Cardiac muscle cell (in vitro differentiated cells and primary cell): ENCODE measurements around the gene GK2. TPM values are rescaled to one million over a fixed set of nuclear protein-coding genes. Genes with fewer than 3 reads are reported as not detected.

Source experiments
- DNase-seq, 2 donors: peaks; one replicate each; pipeline versions ENCODE4 v3.0.0 to v3.0.0-alpha.2; 2010 to 2017; ENCODE audit warnings: low read depth in 1 of 2, low spot score in 1 of 2
- H3K27ac ChIP-seq: fragments of 200-600 bp; sonication (generic); 2 replicates; pipeline ENCODE4 v1.5.1; 2016
- H3K27me3 ChIP-seq: fragments of 200-600 bp; sonication (generic); 2 replicates; pipeline ENCODE4 v1.6.0; 2016; ENCODE audit warnings: control low read depth
- H3K36me3 ChIP-seq: fragments of 200-600 bp; sonication (generic); 2 replicates; pipeline ENCODE4 v1.5.1; 2016; ENCODE audit warnings: control low read depth
- H3K4me1 ChIP-seq: fragments of 200-600 bp; sonication (generic); 2 replicates; pipeline ENCODE4 v1.8.1; 2017; ENCODE audit warnings: low read depth, mild to moderate bottlenecking, mixed run types
- H3K4me3 ChIP-seq: fragments of 200-600 bp; sonication (generic); 2 replicates; pipeline ENCODE4 v1.5.1; 2016; ENCODE audit warnings: mild to moderate bottlenecking
- H3K9me3 ChIP-seq: fragments of 200-600 bp; sonication (generic); 2 replicates; pipeline ENCODE4 v1.5.1; 2017; ENCODE audit warnings: low read depth, mild to moderate bottlenecking, control low read depth
- polyA plus RNA-seq: library from polyadenylated mRNA; unstranded; fragments of >200 nt; fragmentation: Nextera tagmentation; extraction: Ambion mirVana; gene quantifications from 2 replicates; pipeline ENCODE4 v1.2.1, GENCODE V29; 2016
- total RNA-seq: library from RNA; depleted of rRNA; stranded (reverse); fragments of >200 nt; gene quantifications from 2 replicates; pipeline ENCODE4 v1.2.3, GENCODE V29; 2016
- TF ChIP-seq, protein P1 (sequence below): IDR thresholded peaks from 2 replicates; pipeline ENCODE4 v1.5.1; 2012; ENCODE audit warnings: low read depth, mild to moderate bottlenecking, low read length

The GK2 gene
- total and polyA plus RNA-seq, 2 experiments from 2014 or later: not detected

DNA sequence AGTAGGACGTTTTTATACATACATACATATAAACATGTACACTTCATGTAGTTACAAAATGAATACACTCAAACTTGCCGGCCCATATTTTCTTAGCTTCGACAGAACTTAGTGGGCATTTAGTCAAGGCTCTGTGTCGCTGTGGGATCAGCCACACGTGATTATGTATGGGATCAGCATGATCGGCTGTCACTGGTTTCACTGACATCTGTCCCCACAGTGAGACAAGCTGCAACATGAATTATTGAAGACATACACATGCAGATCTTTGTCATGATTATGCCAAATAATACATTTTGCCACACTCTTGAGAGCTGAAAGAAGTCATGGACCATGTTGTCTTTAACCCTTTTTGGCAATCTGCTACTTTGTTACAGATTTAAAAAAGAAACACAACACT lies 44.0 kb downstream of the GK2 start:
- no peak overlapping the region for H3K4me3 ChIP-seq

DNA sequence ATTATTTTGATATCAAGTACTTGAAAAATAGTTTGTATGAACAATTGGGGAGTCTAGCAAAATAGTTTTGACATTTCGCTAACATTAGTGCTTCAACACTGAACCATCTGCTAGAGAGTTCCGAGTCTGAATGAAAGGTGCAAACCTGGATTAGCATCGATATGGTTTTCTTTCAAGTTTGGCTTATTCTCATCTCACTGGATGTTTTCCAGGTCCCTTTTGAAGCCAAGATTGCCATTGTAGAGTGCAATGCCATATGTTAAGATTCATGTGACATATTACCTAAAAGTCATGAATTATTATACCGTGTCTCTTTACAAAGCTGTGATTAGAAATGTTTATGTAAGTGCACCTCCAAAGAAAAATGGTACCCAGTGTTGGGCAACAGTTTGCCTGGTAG lies 45.4 kb downstream of the GK2 start:
- no peak for DNase-seq
- no peak overlapping the region for H3K27ac ChIP-seq
- H3K4me1 ChIP-seq: no peaks in the 10 kb centered on the region
- no peak overlapping the region for H3K4me3 ChIP-seq
- H3K36me3 ChIP-seq: no peaks in the 10 kb centered on the region
- TF ChIP-seq, protein P1, sequence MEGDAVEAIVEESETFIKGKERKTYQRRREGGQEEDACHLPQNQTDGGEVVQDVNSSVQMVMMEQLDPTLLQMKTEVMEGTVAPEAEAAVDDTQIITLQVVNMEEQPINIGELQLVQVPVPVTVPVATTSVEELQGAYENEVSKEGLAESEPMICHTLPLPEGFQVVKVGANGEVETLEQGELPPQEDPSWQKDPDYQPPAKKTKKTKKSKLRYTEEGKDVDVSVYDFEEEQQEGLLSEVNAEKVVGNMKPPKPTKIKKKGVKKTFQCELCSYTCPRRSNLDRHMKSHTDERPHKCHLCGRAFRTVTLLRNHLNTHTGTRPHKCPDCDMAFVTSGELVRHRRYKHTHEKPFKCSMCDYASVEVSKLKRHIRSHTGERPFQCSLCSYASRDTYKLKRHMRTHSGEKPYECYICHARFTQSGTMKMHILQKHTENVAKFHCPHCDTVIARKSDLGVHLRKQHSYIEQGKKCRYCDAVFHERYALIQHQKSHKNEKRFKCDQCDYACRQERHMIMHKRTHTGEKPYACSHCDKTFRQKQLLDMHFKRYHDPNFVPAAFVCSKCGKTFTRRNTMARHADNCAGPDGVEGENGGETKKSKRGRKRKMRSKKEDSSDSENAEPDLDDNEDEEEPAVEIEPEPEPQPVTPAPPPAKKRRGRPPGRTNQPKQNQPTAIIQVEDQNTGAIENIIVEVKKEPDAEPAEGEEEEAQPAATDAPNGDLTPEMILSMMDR: no peak
- no peaks in the 10 kb centered on the region for H3K9me3 ChIP-seq
- no peaks in the 10 kb centered on the region for H3K27me3 ChIP-seq

More for the DNA sequence above, 44.0 kb downstream of the GK2 start:
- no peaks in the 10 kb centered on the region for H3K36me3 ChIP-seq
- no peak overlapping the region for H3K27ac ChIP-seq
- no peaks in the 10 kb centered on the region for H3K4me1 ChIP-seq
- H3K9me3 ChIP-seq: no peaks in the 10 kb centered on the region
- H3K27me3 ChIP-seq: no peaks in the 10 kb centered on the region
- TF ChIP-seq, protein P1: no peak
- no peak for DNase-seq

DNA sequence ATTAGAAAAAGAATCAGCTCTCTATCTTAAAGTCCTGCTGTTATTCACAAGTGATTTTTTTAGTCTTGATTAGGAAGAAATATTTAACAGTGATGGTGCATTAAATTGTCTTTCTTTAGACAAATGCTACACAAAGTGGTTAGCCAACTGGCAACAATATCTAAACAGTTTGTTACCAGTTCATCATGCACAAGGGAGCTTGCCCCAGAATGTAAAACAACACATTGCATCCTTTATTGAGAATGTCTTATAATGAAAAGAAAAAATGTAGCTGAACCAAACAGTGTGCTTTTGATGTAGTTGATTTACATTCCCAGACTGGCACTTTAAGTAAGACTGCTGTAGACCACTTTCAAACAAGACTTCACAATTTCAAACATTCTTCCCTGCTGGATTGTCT lies 48.0 kb downstream of the GK2 start:
- Histone ChIP-seq H3K4me1 (no peaks in the 10 kb centered on the region), H3K36me3 (no peaks in the 10 kb centered on the region), H3K27ac (no peak overlapping the region), H3K9me3 (no peaks in the 10 kb centered on the region), H3K27me3 (no peaks in the 10 kb centered on the region), H3K4me3 (no peak overlapping the region)
- TF ChIP-seq, protein P1: no peak
- DNase-seq: no peak

DNA sequence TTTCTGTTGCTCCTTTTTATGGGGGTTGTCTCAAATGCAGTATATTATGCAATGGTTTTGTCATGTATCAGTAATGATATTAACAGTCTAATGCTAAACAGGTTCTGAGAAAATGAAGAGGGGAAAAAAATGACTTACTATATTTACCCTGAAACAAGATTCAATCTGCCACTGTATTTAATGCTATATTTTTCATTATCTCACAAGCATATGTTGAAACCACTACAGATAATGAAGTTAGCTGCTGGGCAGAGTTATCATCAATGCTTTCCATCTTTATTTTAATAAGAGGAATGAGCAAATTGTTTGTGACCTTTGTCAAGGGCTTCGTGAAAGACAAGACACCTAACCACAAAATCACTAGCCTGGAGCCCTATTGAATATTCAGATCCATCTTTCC lies 49.6 kb downstream of the GK2 start:
- no peak for DNase-seq
- Histone ChIP-seq H3K4me1 (no peaks in the 10 kb centered on the region), H3K9me3 (no peaks in the 10 kb centered on the region), H3K4me3 (no peak overlapping the region), H3K36me3 (no peaks in the 10 kb centered on the region), H3K27ac (no peak overlapping the region), H3K27me3 (no peaks in the 10 kb centered on the region)
- TF ChIP-seq, protein P1: no peak

DNA sequence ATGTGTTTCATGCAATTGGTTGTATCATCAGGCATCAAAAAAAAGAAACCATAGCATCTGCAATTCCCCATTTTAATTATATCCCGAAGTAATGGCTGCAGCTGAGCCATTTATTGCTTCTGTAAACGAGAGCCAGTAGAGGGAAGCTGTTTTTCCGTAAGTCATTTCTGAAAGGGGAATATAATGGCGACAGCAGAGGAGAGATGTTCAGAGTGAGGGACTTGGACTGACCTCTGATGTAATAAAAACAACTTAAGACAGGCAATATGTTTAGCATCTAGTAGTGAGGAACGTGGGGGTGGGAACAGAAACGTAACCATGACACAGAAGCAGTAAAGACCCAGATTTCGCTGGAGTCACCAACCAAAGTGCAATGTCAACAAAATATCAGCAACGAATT lies 50.7 kb downstream of the GK2 start:
- H3K4me1 ChIP-seq: no peaks in the 10 kb centered on the region
- H3K27me3 ChIP-seq: no peaks in the 10 kb centered on the region
- no peaks in the 10 kb centered on the region for H3K9me3 ChIP-seq
- H3K36me3 ChIP-seq: no peaks in the 10 kb centered on the region
- H3K27ac ChIP-seq: no peak overlapping the region
- no peak for DNase-seq
- no peak overlapping the region for H3K4me3 ChIP-seq
- TF ChIP-seq, protein P1: no peak

Other genes starting within 250 kb of the GK2 start
- not detected in 2 replicates for gene NAA11, start 82.2 kb downstream of the GK2 start, total RNA-seq
- not detected in 2 replicates for gene NAA11, start 82.2 kb downstream of the GK2 start, polyA plus RNA-seq